ENCODE measurements around the gene SLC45A3. TPM values are rescaled to one million over a fixed set of nuclear protein-coding genes. Genes with fewer than 3 reads are reported as not detected.

SLC45A3 gene
- total RNA-seq, 1 experiment from 2014 or later: 12.3 TPM

DNA sequence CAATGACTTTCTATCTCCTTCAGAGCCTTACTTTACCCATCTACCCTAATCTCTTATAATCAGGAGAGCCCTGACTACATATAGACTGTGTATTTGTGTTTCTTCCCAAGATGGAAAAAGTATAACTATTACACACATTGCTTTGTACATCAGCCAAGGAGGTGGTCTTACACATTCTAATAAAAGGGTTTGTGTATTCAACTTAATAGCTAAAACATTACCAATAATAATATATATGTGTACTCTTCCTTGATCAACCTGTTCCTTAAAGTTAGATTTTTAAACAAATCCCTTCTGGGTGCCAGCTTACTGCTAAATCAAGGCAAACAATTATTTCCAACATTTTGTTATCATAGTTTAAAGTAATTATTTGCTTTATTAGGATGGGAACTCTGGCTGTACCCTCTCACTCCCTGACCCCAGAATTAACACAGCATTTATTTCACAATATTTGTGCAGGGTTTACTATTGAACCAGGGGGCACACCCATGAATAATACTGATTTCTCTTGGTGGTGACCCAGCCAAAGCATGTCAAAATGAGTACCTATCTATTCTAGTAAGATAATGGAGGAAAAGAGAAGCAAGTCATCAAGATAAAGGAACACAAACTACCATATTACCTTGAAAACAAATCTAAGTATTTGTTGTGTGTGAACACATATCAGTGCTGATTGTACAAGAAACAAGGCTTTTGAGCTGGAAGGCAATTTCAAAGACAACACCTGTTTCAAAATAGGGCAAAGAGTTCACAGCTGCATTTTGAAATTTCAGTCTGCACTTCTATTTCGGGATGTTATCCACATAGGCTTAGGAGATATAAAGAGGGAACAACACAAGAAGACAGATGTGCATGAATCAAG is 30.1 kb upstream of the SLC45A3 start:
- no peak overlapping the region for H3K4me3 ChIP-seq (replicated peaks in 1 of 2; ENCODE audit: low read depth in 1 of 2, low read length in 2 of 2)
- no TSS peak for BruUV-seq (replicated peaks)
- no peak overlapping the region for H2AFZ ChIP-seq (ENCODE audit: low read depth, low read length, poor library complexity, severe bottlenecking)
- DNase-seq (ENCODE audit: low read depth, low spot score) (no peak), ATAC-seq (no peak)
- peaks cover 4 to 7% of the 10 kb centered on the region in 2 experiments; a peak in 3 of 4 replicates for H3K36me3 ChIP-seq (ENCODE audit: control insufficient read depth in 1 of 2, insufficient read depth in 2 of 2, low read length in 2 of 2)
- no peaks in the 10 kb centered on the region for H3K9me2 ChIP-seq (ENCODE audit: insufficient read depth)
- CTCF ChIA-PET: interaction anchor here (1.0 to 6.8 kb wide), 12 partner anchors 9 to 396 kb away, joined by 3 to 163 read pairs (median 7); partner anchors contain the start of gene ELK4
- no peaks in the 10 kb centered on the region; the same call in 1 of the 2 replicates for H4K20me1 ChIP-seq (ENCODE audit: insufficient read depth)
- H3K79me2 ChIP-seq (ENCODE audit: insufficient read depth, low read length): no peaks in the 10 kb centered on the region
- no peak overlapping the region for H3K4me2 ChIP-seq (ENCODE audit: low read length)
- H3K27ac ChIP-seq (ENCODE audit: low read depth, low read length): no peak overlapping the region
- TF ChIP-seq ZNF274 (IDR thresholded peaks at IDR 0.05; ENCODE audit: low read depth, low read length) (no peak), CEBPB (IDR thresholded peaks at IDR 0.05; ENCODE audit: low read depth) (0 out of 2 replicates have a peak, but pooled peaks have one; percentile 17)
- intact Hi-C loops (cut with micrococcal nuclease): loop anchor here (1.0 to 2.0 kb wide), 3 partner anchors 51 to 182 kb away; no protein-coding TSS in a partner anchor
- POLR2A ChIA-PET: interaction anchor here (2.7 kb wide), 1 partner anchor 52 kb away, joined by 16 read pairs; no protein-coding TSS in a partner anchor
- no peak overlapping the region for H3K9ac ChIP-seq (ENCODE audit: low read length)
- no peaks in the 10 kb centered on the region for H3K9me3 ChIP-seq (ENCODE audit: control insufficient read depth in 1 of 2, insufficient read depth in 1 of 2, low read depth in 1 of 2, low read length in 2 of 2)
- H3K27me3 ChIP-seq (ENCODE audit: insufficient read depth, low read length): no peaks in the 10 kb centered on the region
- H3K4me1 ChIP-seq (ENCODE audit: control insufficient read depth in 1 of 2, insufficient read depth in 2 of 2, low read length in 2 of 2): no peaks in the 10 kb centered on the region
- RAD21 ChIA-PET (ENCODE audit: low non-redundant PET in 1 of 2, low total read pairs in 2 of 2, uncharacterized antibody in 2 of 2, unreplicated experiment in 2 of 2): interaction anchor here (0.6 to 2.8 kb wide), 5 partner anchors 52 to 118 kb away, joined by 3 to 15 read pairs (median 5); no protein-coding TSS in a partner anchor

DNA sequence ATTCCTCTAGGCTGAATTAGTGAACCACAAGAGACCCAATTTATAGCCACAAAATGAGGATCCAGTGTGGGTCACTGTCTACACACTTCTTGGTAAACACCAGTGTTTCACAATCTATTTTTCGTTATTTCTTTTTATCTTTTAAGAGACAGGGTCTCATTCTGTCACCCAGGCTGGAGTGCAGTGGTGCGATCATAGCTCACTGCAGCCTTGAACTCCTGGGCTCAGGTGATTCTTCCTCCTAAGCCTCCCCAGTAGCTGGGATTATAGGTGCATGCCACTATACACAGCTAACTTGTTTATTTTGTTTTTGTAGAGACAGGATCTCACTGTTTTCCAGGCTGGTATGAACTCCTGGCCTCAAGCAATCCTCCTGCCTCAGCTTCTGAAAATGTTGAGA is 29.3 kb upstream of the SLC45A3 start:
- BruUV-seq (replicated peaks): no TSS peak
- Histone ChIP-seq H3K9ac (ENCODE audit: low read length) (no peak overlapping the region), H3K4me1 (ENCODE audit: control insufficient read depth in 1 of 2, insufficient read depth in 2 of 2, low read length in 2 of 2) (no peaks in the 10 kb centered on the region), H3K9me3 (ENCODE audit: control insufficient read depth in 1 of 2, insufficient read depth in 1 of 2, low read depth in 1 of 2, low read length in 2 of 2) (no peaks in the 10 kb centered on the region), H3K27ac (ENCODE audit: low read depth, low read length) (no peak overlapping the region), H3K36me3 (ENCODE audit: control insufficient read depth in 1 of 2, insufficient read depth in 2 of 2, low read length in 2 of 2) (peaks cover 3 to 4% of the 10 kb centered on the region in 2 experiments; a peak in 1 of 4 replicates), H3K9me2 (ENCODE audit: insufficient read depth) (no peaks in the 10 kb centered on the region), H3K27me3 (ENCODE audit: insufficient read depth, low read length) (no peaks in the 10 kb centered on the region), H3K4me3 (replicated peaks in 1 of 2; ENCODE audit: low read depth in 1 of 2, low read length in 2 of 2) (no peak overlapping the region), H2AFZ (ENCODE audit: low read depth, low read length, poor library complexity, severe bottlenecking) (no peak overlapping the region), H4K20me1 (ENCODE audit: insufficient read depth) (no peaks in the 10 kb centered on the region; the same call in 1 of the 2 replicates), H3K79me2 (ENCODE audit: insufficient read depth, low read length) (no peaks in the 10 kb centered on the region), H3K4me2 (ENCODE audit: low read length) (no peak overlapping the region)
- ATAC-seq (no peak), DNase-seq (ENCODE audit: low read depth, low spot score) (no peak)
- CTCF ChIA-PET: interaction anchor here (1.3 to 6.8 kb wide), 3 partner anchors 51 to 186 kb away, joined by 3 to 163 read pairs (median 41); no protein-coding TSS in a partner anchor
- TF ChIP-seq EGR1 (IDR thresholded peaks at IDR 0.05; ENCODE audit: low read depth) (no peak), ZNF274 (IDR thresholded peaks at IDR 0.05; ENCODE audit: low read depth, low read length) (no peak), SIN3A (IDR thresholded peaks at IDR 0.05; ENCODE audit: low read depth) (no peak), MAX (IDR thresholded peaks at IDR 0.05) (no peak), ZBTB33 (IDR thresholded peaks at IDR 0.05; ENCODE audit: extremely low read depth, insufficient replicate concordance, low read length) (no peak), REST (IDR thresholded peaks at IDR 0.05; ENCODE audit: low read depth) (no peak)
- intact Hi-C loops (cut with micrococcal nuclease): loop anchor here (2.0 kb wide), 2 partner anchors 119 to 181 kb away; no protein-coding TSS in a partner anchor
- RAD21 ChIA-PET (ENCODE audit: low non-redundant PET in 1 of 2, low total read pairs in 2 of 2, uncharacterized antibody in 2 of 2, unreplicated experiment in 2 of 2): interaction anchor here (0.6 to 2.8 kb wide), 4 partner anchors 51 to 118 kb away, joined by 3 to 15 read pairs (median 5); no protein-coding TSS in a partner anchor
- POLR2A ChIA-PET: no interaction called here
